Activated CD8-positive, alpha-beta T cell treated with anti-CD3 and anti-CD28 coated beads, Interleukin-2, amount 10 ng/mL, durations not matched to agents 7 days and 5 days (primary cell): ENCODE measurements around the gene MAPK14. TPM values are rescaled to one million over a fixed set of nuclear protein-coding genes. Genes with fewer than 3 reads are reported as not detected.
"Not testable (repeated sequence)": the region's sequence is repeated elsewhere in the genome, so short reads cannot be mapped to it uniquely, and the experiment has no call there.

Source experiments
- ATAC-seq: fragments of 150-1000 bp; cut with Tn5 transposase; one replicate; pipeline ENCODE4 v1.10.0; 2021; ENCODE audit warnings: moderate library complexity
- CTCF ChIA-PET: fragments of 350-600 bp; sonication (Branson Sonifier 250); formaldehyde crosslinking; loops from one replicate; lab custom pipeline; 2021; ENCODE audit warnings: antibody characterized with exemption; lab: Charles Lee
- POLR2A ChIA-PET: fragments of 350-600 bp; sonication (Branson Sonifier 250); formaldehyde crosslinking; loops from one replicate; lab custom pipeline; 2021; ENCODE audit warnings: antibody characterized with exemption; lab: Charles Lee
- DNase-seq: peaks from one replicate; pipeline ENCODE4 v3.0.0-alpha.2; 2020
- H3K27ac Mint-ChIP-seq: one replicate; pipeline ENCODE4 v1.8.0; 2021; ENCODE audit warnings: mild to moderate bottlenecking, mixed read lengths
- H3K27me3 Mint-ChIP-seq: one replicate; pipeline ENCODE4 v1.8.0; 2021; ENCODE audit warnings: low read depth, mixed read lengths
- H3K36me3 Mint-ChIP-seq: one replicate; pipeline ENCODE4 v1.8.0; 2021; ENCODE audit warnings: low read depth, mixed read lengths
- H3K4me1 Mint-ChIP-seq: one replicate; pipeline ENCODE4 v1.8.0; 2021; ENCODE audit warnings: low read depth, mixed read lengths
- H3K4me3 Mint-ChIP-seq: one replicate; pipeline ENCODE4 v1.8.0; 2021; ENCODE audit warnings: mild to moderate bottlenecking, mixed read lengths
- H3K9me3 Mint-ChIP-seq: one replicate; pipeline ENCODE4 v1.8.0; 2022; ENCODE audit warnings: mixed read lengths; ENCODE audit not compliant: insufficient read depth
- total RNA-seq, 2 experiments: library from RNA; stranded (reverse); gene quantifications; one replicate each; pipeline ENCODE4 v1.2.3, GENCODE V29; 2021

MAPK14 gene
- total RNA-seq, 2 experiments from 2014 or later, result 59.3 to 59.5 TPM

GRCh38 chr6:36083446-36083845 lies 55.8 kb downstream of the MAPK14 start:
- Mint-ChIP-seq H3K27me3 (no peaks in the 10 kb centered on the region), H3K9me3 (peaks cover 23% of the 10 kb centered on the region), H3K27ac (no peak overlapping the region), H3K36me3 (peaks cover 82% of the 10 kb centered on the region), H3K4me3 (no peak overlapping the region), H3K4me1 (no peaks in the 10 kb centered on the region)
- CTCF ChIA-PET, result interaction anchor here (1.4 kb wide), 1 partner anchor 10 kb away, joined by 3 read pairs; no protein-coding TSS in a partner anchor
- ATAC-seq, result no peak
- POLR2A ChIA-PET, result no interaction called here
- DNase-seq, result no peak

- CTCF ChIA-PET, H3K27me3 Mint-ChIP-seq, H3K27ac Mint-ChIP-seq, DNase-seq, H3K4me1 Mint-ChIP-seq, ATAC-seq, H3K9me3 Mint-ChIP-seq, H3K4me3 Mint-ChIP-seq, POLR2A ChIA-PET: not testable (repeated sequence)
- peaks cover 55% of the 10 kb centered on the region for H3K36me3 Mint-ChIP-seq
Measured at GRCh38 chr6:36088204-36088603, 60.6 kb downstream of the MAPK14 start.

- ChIA-PET POLR2A (no interaction called here), CTCF (interaction anchor here (2.1 kb wide), 1 partner anchor 61 kb away, joined by 5 read pairs; the partner anchor contains the start of gene MAPK14)
Measured at GRCh38 chr6:36089048-36089447, 61.4 kb downstream of the MAPK14 start.

GRCh38 chr6:36094238-36094637 lies 66.6 kb downstream of the MAPK14 start:
- H3K36me3 Mint-ChIP-seq, result peaks cover 31% of the 10 kb centered on the region
- POLR2A ChIA-PET, result interaction anchor here (1.2 to 4.3 kb wide), 2 partner anchors 27 to 66 kb away, joined by 10 to 37 read pairs; partner anchors contain the start of gene MAPK14
- CTCF ChIA-PET, result interaction anchor here (0.6 to 7.2 kb wide), 48 partner anchors 9 to 268 kb away, joined by 3 to 174 read pairs (median 6); partner anchors contain the start of genes MAPK14 and SLC26A8
- DNase-seq, result no peak
- no peaks in the 10 kb centered on the region for H3K9me3 Mint-ChIP-seq
- no peak overlapping the region for H3K27ac Mint-ChIP-seq
- H3K27me3 Mint-ChIP-seq, result no peaks in the 10 kb centered on the region
- peaks cover 22% of the 10 kb centered on the region for H3K4me1 Mint-ChIP-seq
- no peak for ATAC-seq
- no peak overlapping the region for H3K4me3 Mint-ChIP-seq

More at GRCh38 chr6:36089048-36089447, 61.4 kb downstream of the MAPK14 start:
- no peaks in the 10 kb centered on the region for H3K4me1 Mint-ChIP-seq
- ATAC-seq, result no peak
- H3K4me3 Mint-ChIP-seq, result no peak overlapping the region
- H3K36me3 Mint-ChIP-seq, result peaks cover 46% of the 10 kb centered on the region
- no peak overlapping the region for H3K27ac Mint-ChIP-seq
- DNase-seq, result no peak
- peaks cover 7% of the 10 kb centered on the region for H3K9me3 Mint-ChIP-seq
- no peaks in the 10 kb centered on the region for H3K27me3 Mint-ChIP-seq

- Mint-ChIP-seq H3K9me3 (no peaks in the 10 kb centered on the region), H3K27me3 (no peaks in the 10 kb centered on the region), H3K36me3 (peaks cover 33% of the 10 kb centered on the region), H3K27ac (no peak overlapping the region), H3K4me1 (peaks cover 28% of the 10 kb centered on the region), H3K4me3 (no peak overlapping the region)
- ATAC-seq (peak; percentile 93), DNase-seq (peak; percentile 85)
- POLR2A ChIA-PET, result interaction anchor here (0.7 to 4.3 kb wide), 3 partner anchors 26 to 112 kb away, joined by 4 to 37 read pairs (median 10); partner anchors contain the start of gene MAPK14
- CTCF ChIA-PET, result interaction anchor here (0.6 to 7.2 kb wide), 64 partner anchors 9 to 408 kb away, joined by 3 to 174 read pairs (median 5); partner anchors contain the start of genes ARMC12, MAPK14 and SLC26A8
Measured at GRCh38 chr6:36094753-36095496, 67.3 kb downstream of the MAPK14 start.

GRCh38 chr6:36095497-36096391 lies 68.1 kb downstream of the MAPK14 start:
- DNase-seq, result no peak
- ChIA-PET POLR2A (interaction anchor here (0.7 to 4.3 kb wide), 3 partner anchors 25 to 111 kb away, joined by 4 to 37 read pairs (median 10); partner anchors contain the start of gene MAPK14), CTCF (interaction anchor here (0.6 to 7.2 kb wide), 50 partner anchors 9 to 407 kb away, joined by 3 to 174 read pairs (median 5); partner anchors contain the start of genes ARMC12 and MAPK14)
- H3K36me3 Mint-ChIP-seq, result peaks cover 37% of the 10 kb centered on the region
- H3K9me3 Mint-ChIP-seq, result no peaks in the 10 kb centered on the region
- H3K4me1 Mint-ChIP-seq, result peaks cover 34% of the 10 kb centered on the region
- no peak overlapping the region for H3K4me3 Mint-ChIP-seq
- H3K27ac Mint-ChIP-seq, result no peak overlapping the region
- ATAC-seq, result no peak
- no peaks in the 10 kb centered on the region for H3K27me3 Mint-ChIP-seq

GRCh38 chr6:36098253-36098919 lies 70.8 kb downstream of the MAPK14 start:
- Mint-ChIP-seq H3K27ac (no peak overlapping the region), H3K36me3 (peaks cover 25% of the 10 kb centered on the region), H3K4me3 (no peak overlapping the region), H3K4me1 (peaks cover 36% of the 10 kb centered on the region), H3K27me3 (no peaks in the 10 kb centered on the region), H3K9me3 (no peaks in the 10 kb centered on the region)
- ATAC-seq (no peak), DNase-seq (no peak)
- ChIA-PET CTCF (interaction anchor here (0.9 to 7.2 kb wide), 6 partner anchors 17 to 71 kb away, joined by 3 to 174 read pairs (median 24); partner anchors contain the start of gene MAPK14), POLR2A (interaction anchor here (1.1 to 4.3 kb wide), 3 partner anchors 11 to 71 kb away, joined by 3 to 37 read pairs (median 15); partner anchors contain the start of gene MAPK14)

- Mint-ChIP-seq H3K27me3 (no peaks in the 10 kb centered on the region), H3K4me3 (no peak overlapping the region), H3K4me1 (peaks cover 36% of the 10 kb centered on the region), H3K27ac (peak overlapping the region; percentile 65), H3K9me3 (no peaks in the 10 kb centered on the region), H3K36me3 (peaks cover 32% of the 10 kb centered on the region)
- DNase-seq, result no peak
- ATAC-seq, result no peak
- ChIA-PET POLR2A (interaction anchor here (0.5 to 2.4 kb wide), 4 partner anchors 10 to 71 kb away, joined by 3 to 15 read pairs (median 3); partner anchors contain the start of gene MAPK14), CTCF (interaction anchor here (0.7 to 4.0 kb wide), 4 partner anchors 10 to 71 kb away, joined by 3 to 26 read pairs (median 12); partner anchors contain the start of gene MAPK14)
Measured at GRCh38 chr6:36098920-36099647, 71.5 kb downstream of the MAPK14 start.

- peaks cover 33% of the 10 kb centered on the region for H3K36me3 Mint-ChIP-seq
- ChIA-PET POLR2A (interaction anchor here (0.5 to 2.4 kb wide), 4 partner anchors 9 to 72 kb away, joined by 3 to 15 read pairs (median 4); partner anchors contain the start of gene MAPK14), CTCF (interaction anchor here (0.7 to 4.0 kb wide), 10 partner anchors 9 to 104 kb away, joined by 3 to 26 read pairs (median 4); partner anchors contain the start of gene MAPK14)
- no peaks in the 10 kb centered on the region for H3K9me3 Mint-ChIP-seq
- no peaks in the 10 kb centered on the region for H3K27me3 Mint-ChIP-seq
- peak overlapping the region; percentile 65 for H3K27ac Mint-ChIP-seq
- peaks cover 31% of the 10 kb centered on the region for H3K4me1 Mint-ChIP-seq
- peak; percentile 70 for ATAC-seq
- DNase-seq, result peak; percentile 63
- no peak overlapping the region for H3K4me3 Mint-ChIP-seq
Measured at GRCh38 chr6:36099869-36100483, 72.4 kb downstream of the MAPK14 start.
